H9 (cell line): ENCODE measurements around the gene PPT1. TPM values are rescaled to one million over a fixed set of nuclear protein-coding genes. Genes with fewer than 3 reads are reported as not detected.

Source experiments
- DNase-seq: peaks from one replicate; pipeline ENCODE4 v3.0.0-alpha.2; 2017
- H2AFZ ChIP-seq: one replicate; pipeline ENCODE4 v1.6.1; 2013; ENCODE audit warnings: mild to moderate bottlenecking, low read length, control low read depth, moderate library complexity
- H2AK5ac ChIP-seq: 2 replicates; pipeline ENCODE4 v1.6.1; 2013; ENCODE audit warnings: low read length, control low read depth, mixed read lengths; ENCODE audit not compliant: insufficient read length
- H2BK120ac ChIP-seq: one replicate; pipeline ENCODE4 v1.6.1; 2013; ENCODE audit warnings: low read depth, mild to moderate bottlenecking, low read length, control low read depth, inconsistent platforms; ENCODE audit not compliant: poor library complexity, severe bottlenecking
- H2BK12ac ChIP-seq: 2 replicates; pipeline ENCODE4 v1.6.1; 2013; ENCODE audit warnings: low read length, control low read depth, mixed read lengths, low read depth; ENCODE audit not compliant: insufficient read length
- H2BK15ac ChIP-seq: 2 replicates; pipeline ENCODE4 v1.6.1; 2013; ENCODE audit warnings: low read depth, low read length, control low read depth
- H2BK20ac ChIP-seq: one replicate; pipeline ENCODE4 v1.6.1; 2013; ENCODE audit warnings: low read depth, mild to moderate bottlenecking, low read length, control low read depth, inconsistent platforms; ENCODE audit not compliant: poor library complexity, severe bottlenecking
- H2BK5ac ChIP-seq: 2 replicates; pipeline ENCODE4 v1.6.1; 2013; ENCODE audit warnings: low read length, control low read depth, mixed read lengths; ENCODE audit not compliant: insufficient read length
- H3K14ac ChIP-seq: 2 replicates; pipeline ENCODE4 v1.6.1; 2013; ENCODE audit warnings: low read length, control low read depth; ENCODE audit not compliant: insufficient read depth
- H3K18ac ChIP-seq: 2 replicates; pipeline ENCODE4 v1.6.1; 2013; ENCODE audit warnings: low read depth, mild to moderate bottlenecking, mixed read lengths, low read length, control low read depth; ENCODE audit not compliant: insufficient read length
- H3K23ac ChIP-seq: 2 replicates; pipeline ENCODE4 v1.6.1; 2013; ENCODE audit warnings: low read length, control low read depth, mixed read lengths, low read depth; ENCODE audit not compliant: insufficient read length
- H3K23me2 ChIP-seq: 2 replicates; pipeline ENCODE4 v1.6.1; 2013; ENCODE audit warnings: low read depth, mild to moderate bottlenecking, mixed read lengths, low read length, control low read depth; ENCODE audit not compliant: insufficient read length, poor library complexity, severe bottlenecking
- H3K27ac ChIP-seq: 2 replicates; pipeline ENCODE4 v1.5.1; 2013; ENCODE audit warnings: low read length, control low read depth, mixed read lengths, low read depth; ENCODE audit not compliant: insufficient read length
- H3K27me3 ChIP-seq: 2 replicates; pipeline ENCODE4 v1.6.1; 2013; ENCODE audit warnings: low read length, control low read depth, inconsistent platforms; ENCODE audit not compliant: insufficient read depth
- H3K4ac ChIP-seq: 2 replicates; pipeline ENCODE4 v1.6.1; 2013; ENCODE audit warnings: low read depth, mild to moderate bottlenecking, control low read depth, inconsistent platforms, low read length, moderate library complexity
- H3K4me1 ChIP-seq: 2 replicates; pipeline ENCODE4 v1.6.1; 2013; ENCODE audit warnings: low read length, control low read depth, inconsistent platforms; ENCODE audit not compliant: insufficient read depth
- H3K4me2 ChIP-seq: 2 replicates; pipeline ENCODE4 v1.6.1; 2013; ENCODE audit warnings: low read length, control low read depth, mixed read lengths; ENCODE audit not compliant: insufficient read length, insufficient read depth
- H3K56ac ChIP-seq: 2 replicates; pipeline ENCODE4 v1.6.1; 2013; ENCODE audit warnings: low read depth, mild to moderate bottlenecking, mixed read lengths, low read length, control low read depth; ENCODE audit not compliant: insufficient read length
- H3K79me1 ChIP-seq: 2 replicates; pipeline ENCODE4 v1.6.1; 2013; ENCODE audit warnings: low read depth, mild to moderate bottlenecking, moderate library complexity, low read length, control low read depth, inconsistent platforms; ENCODE audit not compliant: insufficient read depth, poor library complexity, severe bottlenecking
- H3K79me2 ChIP-seq: 2 replicates; pipeline ENCODE4 v1.6.1; 2013; ENCODE audit warnings: low read length, control low read depth, inconsistent platforms; ENCODE audit not compliant: insufficient read depth
- H3K9ac ChIP-seq: 2 replicates; pipeline ENCODE4 v1.6.1; 2013; ENCODE audit warnings: low read length, control low read depth, mixed read lengths; ENCODE audit not compliant: insufficient read length; ENCODE audit errors: extremely low read depth
- H3K9me3 ChIP-seq: one replicate; pipeline ENCODE4 v1.6.1; 2013; ENCODE audit warnings: low read depth, low read length, inconsistent platforms; ENCODE audit not compliant: control insufficient read depth
- H3T11ph ChIP-seq: one replicate; pipeline ENCODE4 v1.6.1; 2013; ENCODE audit warnings: mild to moderate bottlenecking, low read length, control low read depth, inconsistent platforms
- H4K20me1 ChIP-seq: one replicate; pipeline ENCODE4 v1.6.1; 2013; ENCODE audit not compliant: control insufficient read depth, insufficient read length, insufficient read depth
- H4K5ac ChIP-seq: 2 replicates; pipeline ENCODE4 v1.6.1; 2013; ENCODE audit warnings: low read depth, mild to moderate bottlenecking, mixed read lengths, low read length, control low read depth; ENCODE audit not compliant: insufficient read length
- H4K8ac ChIP-seq: replicated peaks from 2 replicates; pipeline ENCODE4 v1.6.1; 2013; ENCODE audit warnings: low read length, control low read depth, mixed read lengths, low read depth; ENCODE audit not compliant: insufficient read length
- H4K91ac ChIP-seq: 2 replicates; pipeline ENCODE4 v1.6.1; 2013; ENCODE audit warnings: low read depth, mild to moderate bottlenecking, moderate library complexity, mixed read lengths, low read length, control low read depth; ENCODE audit not compliant: insufficient read length
- H3K27ac Mint-ChIP-seq, 3 experiments: 2 replicates in 2 of 3; 3 replicates in 1 of 3; pipeline ENCODE4 v1.8.0; 2020 to 2021; ENCODE audit warnings: mixed read lengths in 3 of 3, mild to moderate bottlenecking in 1 of 3, moderate library complexity in 1 of 3
- H3K27me3 Mint-ChIP-seq: 2 replicates; pipeline ENCODE4 v1.8.0; 2021; ENCODE audit warnings: low read depth, mild to moderate bottlenecking, moderate library complexity, mixed read lengths
- H3K36me3 Mint-ChIP-seq, 3 experiments: 2 replicates in 2 of 3; 3 replicates in 1 of 3; pipeline ENCODE4 v1.8.0; 2020 to 2021; ENCODE audit warnings: low read depth in 3 of 3, mixed read lengths in 3 of 3; ENCODE audit not compliant: insufficient read depth in 1 of 3
- H3K4me1 Mint-ChIP-seq, 2 experiments: 2 replicates each; pipeline ENCODE4 v1.8.0; 2020; ENCODE audit warnings: mixed read lengths in 2 of 2
- H3K4me3 Mint-ChIP-seq, 2 experiments: 2 replicates in 1 of 2; 3 replicates in 1 of 2; pipeline ENCODE4 v1.8.0; 2020 to 2021; ENCODE audit warnings: mild to moderate bottlenecking in 2 of 2, mixed read lengths in 2 of 2, moderate library complexity in 1 of 2
- H3K9me3 Mint-ChIP-seq, 2 experiments: 2 replicates in 1 of 2; 3 replicates in 1 of 2; pipeline ENCODE4 v1.8.0; 2020; ENCODE audit warnings: mild to moderate bottlenecking in 2 of 2, mixed read lengths in 2 of 2, moderate library complexity in 1 of 2
- WGBS: extraction: QIAGEN DNeasy Blood & Tissue Kit; methylation state at CpG from one replicate; pipeline ENCODE4 v1.1.7; 2013; ENCODE audit warnings: missing lambda C conversion rate, low lambda C conversion rate, mixed read lengths; ENCODE audit not compliant: insufficient read length; ENCODE audit errors: extremely low coverage; 5-methylcytosine and 5-hydroxymethylcytosine counted together
- total RNA-seq: library from RNA; stranded (reverse); gene quantifications from 2 replicates; pipeline ENCODE4 v1.2.1, GENCODE V29; 2021
- TF ChIP-seq, protein P1 (sequence below): fragments of 200-600 bp; sonication (generic); conservative IDR thresholded peaks from 3 replicates; pipeline ENCODE4 v1.8.0; 2021; ENCODE audit warnings: antibody characterized with exemption, mild to moderate bottlenecking

The PPT1 gene
- total RNA-seq, 1 experiment from 2014 or later: 109 TPM

- Histone ChIP-seq H3K18ac (no peak overlapping the region), H2BK20ac (no peak overlapping the region), H2AFZ (no peak overlapping the region), H4K8ac (no peak overlapping the region), H3K27ac (no peak overlapping the region), H3K27me3 (no peaks in the 10 kb centered on the region), H3K9me3 (no peaks in the 10 kb centered on the region), H3K56ac (no peak overlapping the region), H4K91ac (no peak overlapping the region), H3K4ac (no peak overlapping the region), H2BK120ac (no peak overlapping the region), H2BK5ac (no peak overlapping the region), H3K79me2 (no peaks in the 10 kb centered on the region), H2BK15ac (no peak overlapping the region), H3K4me2 (no peak overlapping the region), H3K14ac (no peak overlapping the region), H2BK12ac (no peak overlapping the region), H2AK5ac (no peak overlapping the region), H4K20me1 (no peaks in the 10 kb centered on the region), H3K23ac (no peak overlapping the region), H3K9ac (no peak overlapping the region), H3K23me2 (no peaks in the 10 kb centered on the region), H4K5ac (no peak overlapping the region), H3K79me1 (no peaks in the 10 kb centered on the region), H3T11ph (no peak overlapping the region), H3K4me1 (no peaks in the 10 kb centered on the region)
- peaks cover 6% of the 10 kb centered on the region for H3K27me3 Mint-ChIP-seq
- H3K27ac Mint-ChIP-seq: no peak overlapping the region
- H3K36me3 Mint-ChIP-seq: no peaks in the 10 kb centered on the region
- no peak overlapping the region for H3K4me3 Mint-ChIP-seq
- WGBS: no CpG with 5 or more reads among the region's 4 CpGs
- no peaks in the 10 kb centered on the region for H3K9me3 Mint-ChIP-seq
- DNase-seq: peak; percentile 33
- H3K4me1 Mint-ChIP-seq: peaks cover 2 to 3% of the 10 kb centered on the region in 2 experiments; a peak in 2 of 4 replicates
- TF ChIP-seq, protein P1, sequence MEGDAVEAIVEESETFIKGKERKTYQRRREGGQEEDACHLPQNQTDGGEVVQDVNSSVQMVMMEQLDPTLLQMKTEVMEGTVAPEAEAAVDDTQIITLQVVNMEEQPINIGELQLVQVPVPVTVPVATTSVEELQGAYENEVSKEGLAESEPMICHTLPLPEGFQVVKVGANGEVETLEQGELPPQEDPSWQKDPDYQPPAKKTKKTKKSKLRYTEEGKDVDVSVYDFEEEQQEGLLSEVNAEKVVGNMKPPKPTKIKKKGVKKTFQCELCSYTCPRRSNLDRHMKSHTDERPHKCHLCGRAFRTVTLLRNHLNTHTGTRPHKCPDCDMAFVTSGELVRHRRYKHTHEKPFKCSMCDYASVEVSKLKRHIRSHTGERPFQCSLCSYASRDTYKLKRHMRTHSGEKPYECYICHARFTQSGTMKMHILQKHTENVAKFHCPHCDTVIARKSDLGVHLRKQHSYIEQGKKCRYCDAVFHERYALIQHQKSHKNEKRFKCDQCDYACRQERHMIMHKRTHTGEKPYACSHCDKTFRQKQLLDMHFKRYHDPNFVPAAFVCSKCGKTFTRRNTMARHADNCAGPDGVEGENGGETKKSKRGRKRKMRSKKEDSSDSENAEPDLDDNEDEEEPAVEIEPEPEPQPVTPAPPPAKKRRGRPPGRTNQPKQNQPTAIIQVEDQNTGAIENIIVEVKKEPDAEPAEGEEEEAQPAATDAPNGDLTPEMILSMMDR: peak; percentile 82
These were observed 64.7 kb downstream of the PPT1 start for GRCh38 chr1:40032240-40032891.
